Measurements from ENCODE around the gene UBXN10.

Gene UBXN10

DNA sequence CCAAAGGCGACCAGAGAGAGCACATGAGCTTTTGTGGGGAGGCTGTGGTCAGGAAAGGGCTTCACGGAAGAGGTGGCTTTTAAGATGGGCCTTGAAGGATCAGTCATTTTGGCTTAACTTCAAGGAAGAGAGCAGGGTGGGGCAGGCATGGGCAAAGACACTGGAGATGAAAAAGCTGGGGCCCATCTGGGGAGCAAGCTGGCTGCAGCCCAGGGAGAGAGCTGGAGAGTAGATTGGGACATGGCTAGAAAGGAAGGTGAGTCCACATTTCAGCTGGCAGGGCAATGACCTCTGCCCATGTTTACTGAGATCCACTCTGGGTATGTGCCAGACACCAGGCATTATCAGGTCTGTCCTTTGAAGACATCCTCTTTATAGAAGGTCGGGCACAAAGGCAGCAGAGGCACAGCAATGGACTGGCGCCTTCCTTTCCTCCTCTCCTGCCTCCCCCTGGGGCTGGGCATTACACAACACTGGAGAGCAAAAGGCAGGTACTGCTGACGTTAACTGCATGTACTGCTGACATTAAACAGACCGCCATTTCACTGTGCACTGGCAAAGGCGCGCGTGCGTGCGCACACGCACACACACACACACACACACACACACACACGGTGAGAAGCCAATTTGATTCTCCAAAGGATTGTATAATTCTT is 2.2 kb upstream of the UBXN10 start:
- Mint-ChIP-seq H3K4me1 (ENCODE audit: low read depth) (peaks cover 28% of the 10 kb centered on the region), H3K27ac (no peak overlapping the region), H3K27me3 (peaks cover 52% of the 10 kb centered on the region), H3K36me3 (ENCODE audit: low read depth) (no peaks in the 10 kb centered on the region), H3K9me3 (peaks cover 16% of the 10 kb centered on the region), H3K4me3 (no peak overlapping the region)
- intact Hi-C loops (cut with micrococcal nuclease), result no loop called here

DNA sequence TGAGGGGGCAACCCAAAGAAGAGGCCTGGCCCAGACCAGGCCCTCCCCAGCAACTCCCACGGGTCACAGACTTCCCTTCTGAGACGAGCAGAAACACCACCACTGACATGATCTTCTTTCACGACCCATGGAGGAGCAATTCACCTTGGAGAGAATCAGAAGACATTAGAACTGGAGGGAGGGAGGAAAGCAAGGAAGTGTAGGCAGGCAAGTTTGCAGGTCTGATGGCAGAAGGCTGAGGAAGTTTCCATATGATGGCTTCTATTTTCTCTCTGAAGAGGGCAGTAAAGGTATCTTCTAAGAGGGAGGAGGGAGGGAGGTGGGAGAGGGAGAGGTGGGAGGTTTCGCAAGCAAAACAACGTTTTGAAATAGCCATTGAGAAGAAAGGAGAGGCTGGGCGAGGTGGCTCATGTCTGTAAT is 1.4 kb upstream of the UBXN10 start:
- intact Hi-C loops (cut with micrococcal nuclease), result no loop called here
- H3K27me3 Mint-ChIP-seq, result peaks cover 55% of the 10 kb centered on the region
- H3K27ac Mint-ChIP-seq, result no peak overlapping the region
- peaks cover 9% of the 10 kb centered on the region for H3K9me3 Mint-ChIP-seq
- no peaks in the 10 kb centered on the region for H3K36me3 Mint-ChIP-seq (ENCODE audit: low read depth)
- H3K4me1 Mint-ChIP-seq (ENCODE audit: low read depth), result peaks cover 28% of the 10 kb centered on the region
- H3K4me3 Mint-ChIP-seq, result no peak overlapping the region

DNA sequence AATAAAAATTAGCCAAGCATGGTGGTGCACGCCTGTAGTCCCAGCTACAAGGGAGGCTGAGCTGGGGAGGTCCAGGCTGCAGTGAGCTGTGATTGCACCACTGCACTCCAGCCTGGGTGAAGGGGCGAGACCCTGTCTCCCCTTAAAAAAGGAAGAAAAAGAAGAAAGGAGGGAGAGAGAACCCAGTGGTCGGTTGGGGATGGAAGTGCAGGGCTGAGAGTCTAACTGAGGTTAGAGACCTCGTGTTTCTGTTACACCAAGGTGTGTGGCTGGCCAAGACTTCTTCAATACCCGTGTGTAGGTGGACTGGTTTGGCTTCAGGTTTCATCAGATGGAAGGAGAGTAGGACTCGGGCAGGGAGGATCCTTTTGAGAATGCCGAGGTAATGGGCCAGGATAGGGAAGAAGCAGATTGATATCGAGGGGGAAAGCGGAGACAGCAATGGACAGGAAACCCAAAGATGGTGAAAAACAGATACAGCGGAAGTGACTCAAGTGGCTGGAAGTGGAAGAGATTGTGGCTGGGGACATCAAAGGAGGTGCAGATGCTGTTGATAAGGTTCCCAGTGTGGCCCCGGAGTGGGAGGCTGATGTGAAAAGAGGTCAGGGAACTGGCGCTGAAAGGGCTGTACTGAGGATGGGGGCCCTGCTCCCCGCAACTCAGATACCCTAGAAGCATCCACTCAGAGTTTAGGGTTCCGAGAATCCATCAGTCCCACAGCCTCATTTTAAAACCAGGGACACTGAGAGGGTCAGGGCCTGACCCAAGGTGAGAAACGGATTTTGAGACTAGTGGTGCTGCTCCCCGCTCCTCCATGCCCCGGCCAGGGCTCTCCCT is 681 bp upstream of the UBXN10 start:
- peaks cover 28% of the 10 kb centered on the region for H3K4me1 Mint-ChIP-seq (ENCODE audit: low read depth)
- H3K36me3 Mint-ChIP-seq (ENCODE audit: low read depth), result no peaks in the 10 kb centered on the region
- intact Hi-C loops (cut with micrococcal nuclease), result no loop called here
- no peak overlapping the region for H3K4me3 Mint-ChIP-seq
- H3K27me3 Mint-ChIP-seq, result peaks cover 58% of the 10 kb centered on the region
- H3K27ac Mint-ChIP-seq, result no peak overlapping the region
- H3K9me3 Mint-ChIP-seq, result peaks cover 2% of the 10 kb centered on the region

DNA sequence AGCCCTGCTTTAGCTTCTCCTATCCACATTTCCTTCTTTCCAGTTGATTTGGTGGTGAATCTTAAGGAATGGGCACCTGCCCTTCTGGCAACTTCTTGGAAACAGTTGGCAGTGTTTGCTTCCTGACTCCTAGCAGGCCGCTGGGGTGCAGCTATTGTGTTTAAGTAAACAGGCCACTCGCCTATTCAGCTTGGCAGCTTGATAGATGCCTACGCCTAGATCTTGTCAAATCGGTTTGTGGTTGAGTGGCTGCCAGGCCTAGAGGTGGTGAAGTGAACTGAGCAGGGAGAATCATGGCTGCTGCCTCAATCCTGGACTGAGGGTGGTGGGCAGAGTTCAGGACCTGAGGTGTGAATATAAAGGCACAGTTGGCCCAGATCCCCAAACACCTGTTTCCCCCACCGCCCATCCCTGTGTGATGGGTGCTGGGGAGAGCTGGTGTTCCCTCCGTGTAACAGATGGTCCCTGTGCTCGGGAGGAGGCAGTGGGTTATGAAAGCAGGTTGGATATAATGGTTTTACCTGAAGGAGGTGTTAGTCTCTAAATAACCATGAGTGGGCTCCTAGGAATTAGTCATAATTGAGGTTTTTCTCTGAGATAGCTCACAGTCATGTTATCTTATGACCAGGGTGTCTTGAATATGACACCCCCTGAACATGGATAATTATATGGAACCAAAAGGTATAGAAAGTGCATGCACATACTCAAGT is 1.4 kb downstream of the UBXN10 start:
- H3K4me1 Mint-ChIP-seq (ENCODE audit: low read depth), result peaks cover 28% of the 10 kb centered on the region
- H3K27ac Mint-ChIP-seq, result no peak overlapping the region
- peaks cover 66% of the 10 kb centered on the region for H3K27me3 Mint-ChIP-seq
- intact Hi-C loops (cut with micrococcal nuclease), result no loop called here
- H3K36me3 Mint-ChIP-seq (ENCODE audit: low read depth), result no peaks in the 10 kb centered on the region
- no peak overlapping the region for H3K4me3 Mint-ChIP-seq
- H3K9me3 Mint-ChIP-seq, result no peaks in the 10 kb centered on the region

DNA sequence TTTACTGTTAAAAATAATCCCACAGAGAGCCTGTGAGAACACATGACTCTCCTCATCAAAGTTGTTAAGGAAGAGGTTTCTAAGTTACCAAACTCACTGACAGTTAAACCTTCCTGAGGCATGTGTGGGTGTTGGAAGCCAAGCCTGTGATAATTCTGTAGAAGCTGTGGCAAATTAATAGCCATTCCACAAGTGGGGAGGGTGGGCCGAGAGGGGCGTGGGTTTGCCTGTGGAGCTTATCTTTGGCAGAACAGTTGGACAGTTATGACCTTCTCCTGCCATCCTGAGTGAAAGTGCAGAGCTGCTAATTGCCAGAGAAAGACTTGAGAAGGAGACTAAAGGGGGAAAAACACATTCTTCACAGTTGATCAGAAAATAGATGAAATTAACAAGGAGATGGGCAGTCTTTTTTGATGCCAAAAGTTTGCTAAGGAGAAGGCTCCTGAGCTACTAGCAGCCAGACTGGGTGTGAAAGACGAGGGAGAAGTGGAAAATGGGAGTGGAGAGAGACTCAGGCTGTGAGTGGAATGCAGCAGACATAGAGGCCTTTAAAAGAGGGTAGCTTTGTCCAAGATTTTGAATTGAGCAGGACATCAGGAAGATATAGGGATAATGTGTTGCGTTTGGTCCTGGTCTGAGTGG is 2.0 kb downstream of the UBXN10 start:
- Mint-ChIP-seq H3K4me1 (ENCODE audit: low read depth) (peaks cover 28% of the 10 kb centered on the region), H3K27ac (no peak overlapping the region), H3K27me3 (peaks cover 72% of the 10 kb centered on the region), H3K36me3 (ENCODE audit: low read depth) (no peaks in the 10 kb centered on the region), H3K9me3 (no peaks in the 10 kb centered on the region), H3K4me3 (no peak overlapping the region)
- intact Hi-C loops (cut with micrococcal nuclease), result no loop called here

DNA sequence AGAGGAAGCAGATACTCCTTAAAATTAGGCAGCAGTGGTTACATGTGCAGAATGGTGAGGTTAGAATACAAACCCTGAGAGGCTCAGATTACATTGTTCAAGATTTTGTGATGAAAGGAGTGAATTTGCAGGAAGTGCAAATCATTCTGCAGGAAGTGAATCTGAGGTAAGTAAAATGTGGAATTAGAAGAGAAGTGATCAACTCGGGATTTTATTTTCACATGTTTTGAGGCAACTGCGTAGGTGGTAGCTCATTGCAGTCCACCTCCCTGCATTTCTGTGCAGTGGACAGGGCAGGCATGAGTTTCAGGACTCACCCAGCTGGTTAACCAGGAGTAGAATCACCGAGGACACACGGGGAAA is 2.5 kb downstream of the UBXN10 start:
- Mint-ChIP-seq H3K27me3 (peaks cover 73% of the 10 kb centered on the region), H3K9me3 (no peaks in the 10 kb centered on the region), H3K4me3 (no peak overlapping the region), H3K36me3 (ENCODE audit: low read depth) (no peaks in the 10 kb centered on the region), H3K4me1 (ENCODE audit: low read depth) (peaks cover 28% of the 10 kb centered on the region), H3K27ac (no peak overlapping the region)
- intact Hi-C loops (cut with micrococcal nuclease), result no loop called here

DNA sequence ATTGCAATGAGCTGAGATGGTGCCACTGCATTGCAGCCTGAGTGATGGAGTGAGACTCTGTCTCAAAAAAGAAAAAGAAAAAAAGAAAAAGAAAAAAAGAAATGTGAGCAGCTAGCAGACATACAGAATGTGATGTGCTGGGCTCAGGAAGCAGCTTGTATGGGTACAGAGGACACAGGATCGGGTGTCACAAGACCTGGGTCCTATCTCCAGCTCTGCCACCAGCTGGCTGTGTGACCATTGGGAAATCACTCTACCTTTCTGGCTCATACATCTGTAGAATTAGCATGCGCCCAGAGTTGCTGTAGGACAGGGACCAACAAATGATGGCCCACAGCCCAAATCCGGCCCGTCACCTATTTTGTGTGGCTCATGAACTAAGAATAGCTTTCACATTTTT is 3.8 kb downstream of the UBXN10 start:
- H3K36me3 Mint-ChIP-seq (ENCODE audit: low read depth), result no peaks in the 10 kb centered on the region
- intact Hi-C loops (cut with micrococcal nuclease), result no loop called here
- H3K27ac Mint-ChIP-seq, result no peak overlapping the region
- H3K4me1 Mint-ChIP-seq (ENCODE audit: low read depth), result peaks cover 24% of the 10 kb centered on the region
- H3K4me3 Mint-ChIP-seq, result no peak overlapping the region
- no peaks in the 10 kb centered on the region for H3K9me3 Mint-ChIP-seq
- H3K27me3 Mint-ChIP-seq, result peaks cover 65% of the 10 kb centered on the region

DNA sequence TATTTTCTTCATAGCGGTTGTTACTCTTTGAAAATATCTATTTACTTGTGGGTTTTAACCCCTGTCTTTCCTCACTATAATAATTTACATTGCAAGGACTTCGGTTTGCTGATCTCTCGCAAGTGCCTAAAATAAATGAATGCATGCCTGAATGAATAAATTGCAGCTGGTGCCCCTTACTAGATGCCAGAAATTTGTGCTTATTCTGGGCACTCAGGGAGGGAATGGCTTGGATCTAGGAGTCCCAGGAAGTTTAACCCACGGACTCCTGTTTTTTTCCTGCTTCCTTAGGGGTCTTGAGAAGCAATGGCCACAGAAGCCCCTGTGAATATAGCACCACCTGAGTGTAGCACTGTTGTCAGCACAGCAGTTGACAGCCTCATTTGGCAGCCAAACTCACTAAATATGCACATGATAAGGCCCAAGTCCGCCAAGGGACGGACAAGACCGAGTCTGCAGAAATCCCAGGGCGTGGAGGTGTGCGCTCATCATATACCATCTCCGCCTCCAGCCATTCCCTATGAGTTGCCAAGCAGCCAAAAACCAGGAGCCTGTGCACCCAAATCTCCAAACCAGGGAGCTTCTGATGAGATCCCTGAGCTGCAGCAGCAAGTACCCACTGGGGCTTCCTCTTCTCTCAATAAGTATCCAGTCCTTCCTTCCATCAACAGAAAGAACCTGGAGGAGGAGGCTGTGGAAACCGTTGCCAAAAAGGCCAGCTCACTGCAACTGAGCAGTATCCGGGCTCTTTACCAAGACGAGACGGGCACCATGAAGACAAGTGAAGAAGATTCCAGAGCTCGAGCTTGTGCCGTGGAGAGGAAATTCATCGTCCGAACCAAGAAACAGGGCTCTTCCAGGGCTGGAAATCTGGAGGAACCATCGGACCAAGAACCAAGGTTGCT is 4.6 kb downstream of the UBXN10 start:
- Mint-ChIP-seq H3K27ac (no peak overlapping the region), H3K27me3 (peaks cover 61% of the 10 kb centered on the region), H3K4me1 (ENCODE audit: low read depth) (peaks cover 16% of the 10 kb centered on the region), H3K36me3 (ENCODE audit: low read depth) (no peaks in the 10 kb centered on the region), H3K4me3 (no peak overlapping the region), H3K9me3 (no peaks in the 10 kb centered on the region)
- intact Hi-C loops (cut with micrococcal nuclease), result no loop called here

DNA sequence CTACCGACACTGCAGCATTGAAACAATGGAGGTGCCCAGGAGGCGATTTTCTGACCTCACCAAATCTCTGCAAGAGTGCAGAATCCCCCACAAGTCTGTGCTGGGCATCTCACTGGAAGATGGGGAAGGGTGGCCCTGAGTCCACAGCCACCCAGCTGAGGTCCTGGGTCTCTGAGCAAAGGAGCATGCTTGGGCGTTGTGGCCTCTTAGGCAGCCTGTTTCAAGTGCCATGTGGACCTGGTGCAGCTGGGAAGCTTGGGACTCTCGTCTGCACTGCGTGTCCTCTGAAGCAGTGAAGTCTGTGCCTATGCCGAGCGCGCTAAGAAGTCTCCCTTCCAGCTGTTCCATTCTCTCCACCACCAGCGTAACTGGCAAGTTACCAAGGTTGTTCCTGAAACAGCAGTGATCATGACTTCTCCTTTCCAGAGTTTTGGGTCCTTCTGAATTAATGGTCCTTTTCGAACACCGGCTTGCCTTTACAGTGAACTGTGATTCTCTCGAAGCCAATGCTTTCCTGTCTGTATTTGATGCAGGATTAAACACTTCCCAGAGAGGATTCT is 5.5 kb downstream of the UBXN10 start:
- Mint-ChIP-seq H3K36me3 (ENCODE audit: low read depth) (no peaks in the 10 kb centered on the region), H3K4me1 (ENCODE audit: low read depth) (peaks cover 13% of the 10 kb centered on the region), H3K27me3 (peaks cover 58% of the 10 kb centered on the region), H3K27ac (no peak overlapping the region), H3K9me3 (no peaks in the 10 kb centered on the region), H3K4me3 (no peak overlapping the region)
- intact Hi-C loops (cut with micrococcal nuclease), result no loop called here

DNA sequence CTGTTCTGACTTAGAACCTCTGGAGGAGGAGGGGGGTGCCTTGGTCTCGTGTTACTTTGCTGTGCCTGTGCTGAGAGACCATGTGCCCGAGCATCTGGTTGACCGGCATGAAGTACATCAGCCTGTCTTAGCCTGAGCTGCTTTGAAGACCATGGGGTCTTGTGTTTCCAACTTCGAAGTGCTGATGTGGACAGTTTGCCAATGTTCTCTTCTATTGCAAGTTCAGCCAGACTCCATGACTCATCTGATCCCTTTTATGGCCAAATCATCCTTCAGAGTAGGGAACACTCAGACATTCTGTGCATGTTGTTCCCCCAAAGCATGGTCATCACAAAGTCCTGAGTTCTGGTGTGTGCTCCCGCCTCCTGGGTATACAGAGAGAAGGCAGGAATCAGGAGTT is 6.5 kb downstream of the UBXN10 start:
- Mint-ChIP-seq H3K27ac (no peak overlapping the region), H3K4me3 (no peak overlapping the region), H3K36me3 (ENCODE audit: low read depth) (no peaks in the 10 kb centered on the region), H3K27me3 (peaks cover 59% of the 10 kb centered on the region), H3K9me3 (no peaks in the 10 kb centered on the region), H3K4me1 (ENCODE audit: low read depth) (peaks cover 14% of the 10 kb centered on the region)
- intact Hi-C loops (cut with micrococcal nuclease), result no loop called here

DNA sequence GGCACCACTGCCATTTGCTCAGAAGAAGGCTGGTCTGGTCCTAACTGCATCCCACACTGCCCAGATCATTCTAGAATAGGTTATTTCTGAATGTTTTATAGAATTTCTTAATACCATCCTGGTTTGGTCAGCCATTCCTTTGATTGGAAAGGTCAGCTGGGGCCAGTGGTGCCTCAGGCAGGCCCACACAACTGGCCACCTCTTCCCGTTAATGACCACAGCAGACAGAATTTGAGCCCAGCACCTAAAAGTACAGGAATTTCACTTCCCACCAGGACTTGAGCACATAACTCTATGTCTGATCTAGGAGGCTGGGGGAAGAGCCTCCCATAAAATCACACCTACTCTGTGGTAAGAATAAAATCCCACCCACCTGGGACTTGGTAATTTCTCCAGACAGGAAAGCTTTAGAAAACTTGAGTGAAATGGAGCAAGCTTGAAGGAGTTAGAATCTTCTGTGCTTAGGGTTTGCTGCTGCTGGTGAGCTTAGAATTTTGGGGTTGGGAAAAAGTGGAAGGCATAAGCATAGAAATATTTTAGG is 7.0 kb downstream of the UBXN10 start:
- H3K27me3 Mint-ChIP-seq, result peaks cover 58% of the 10 kb centered on the region
- intact Hi-C loops (cut with micrococcal nuclease), result no loop called here
- no peak overlapping the region for H3K4me3 Mint-ChIP-seq

DNA sequence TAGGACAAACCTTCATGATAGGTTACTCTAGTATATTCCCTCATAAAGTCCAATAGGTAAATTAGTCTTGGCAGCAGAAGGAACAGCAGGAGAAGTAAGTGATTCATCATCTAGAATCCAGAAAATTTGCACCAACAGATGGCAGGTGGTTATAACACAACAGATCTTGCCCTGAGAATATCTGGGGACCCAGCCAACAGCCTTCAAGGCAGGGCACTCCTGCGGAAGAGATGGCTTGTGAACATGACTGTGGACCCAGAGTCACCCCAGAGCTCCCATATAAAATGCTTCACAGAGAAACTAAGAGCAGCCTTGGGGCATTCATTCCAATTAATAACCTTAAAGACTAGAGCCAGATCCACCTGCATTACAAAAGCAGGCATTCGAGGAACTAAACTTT is 8.3 kb downstream of the UBXN10 start:
- H3K9me3 Mint-ChIP-seq, result no peaks in the 10 kb centered on the region
- intact Hi-C loops (cut with micrococcal nuclease), result loop anchor here (2.0 kb wide), 2 partner anchors 93 to 219 kb away; no protein-coding TSS in a partner anchor
- no peaks in the 10 kb centered on the region for H3K36me3 Mint-ChIP-seq (ENCODE audit: low read depth)
- no peak overlapping the region for H3K27ac Mint-ChIP-seq
- H3K4me1 Mint-ChIP-seq (ENCODE audit: low read depth), result peaks cover 5% of the 10 kb centered on the region
- H3K4me3 Mint-ChIP-seq, result no peak overlapping the region
- H3K27me3 Mint-ChIP-seq, result peaks cover 53% of the 10 kb centered on the region

More for the DNA sequence above, 7.0 kb downstream of the UBXN10 start:
- no peak overlapping the region for H3K27ac Mint-ChIP-seq
- H3K9me3 Mint-ChIP-seq, result no peaks in the 10 kb centered on the region
- peaks cover 13% of the 10 kb centered on the region for H3K4me1 Mint-ChIP-seq (ENCODE audit: low read depth)
- no peaks in the 10 kb centered on the region for H3K36me3 Mint-ChIP-seq (ENCODE audit: low read depth)

Data from dendritic cell treated with granulocyte-macrophage colony-stimulating factor and Interleukin-4, amounts not matched to agents 40 ng/mL and 50 ng/mL, for 4 days (primary cell).